NCI-H82 treated with DMSO at 0.1 percent for 48 hours (cell line): ENCODE data around the gene DUSP22.

Experiments used
- DNase-seq: peaks from one replicate; lab custom pipeline; 2025; ENCODE audit not compliant: unreplicated experiment; lab: John Stamatoyannopoulos, UW

Gene DUSP22

GRCh38 chr6:308768-309167 lies 16.5 kb downstream of the DUSP22 start:
- no peak for DNase-seq

GRCh38 chr6:309947-310346 lies 17.7 kb downstream of the DUSP22 start:
- DNase-seq = no peak

GRCh38 chr6:310671-311070 lies 18.4 kb downstream of the DUSP22 start:
- no peak for DNase-seq

GRCh38 chr6:311679-312220 lies 19.5 kb downstream of the DUSP22 start:
- DNase-seq = no peak

GRCh38 chr6:313087-313486 lies 20.8 kb downstream of the DUSP22 start:
- no peak for DNase-seq

GRCh38 chr6:313917-314316 lies 21.6 kb downstream of the DUSP22 start:
- DNase-seq = no peak

- DNase-seq = no peak
These were observed 22.1 kb downstream of the DUSP22 start for GRCh38 chr6:314377-314776.

GRCh38 chr6:315226-315625 lies 22.9 kb downstream of the DUSP22 start:
- no peak for DNase-seq

GRCh38 chr6:315921-316752 lies 23.9 kb downstream of the DUSP22 start:
- no peak for DNase-seq

GRCh38 chr6:316753-317038 lies 24.4 kb downstream of the DUSP22 start:
- DNase-seq = no peak

- no peak for DNase-seq
These were observed 24.8 kb downstream of the DUSP22 start for GRCh38 chr6:317060-317447.

GRCh38 chr6:317448-318144 lies 25.3 kb downstream of the DUSP22 start:
- no peak for DNase-seq

- no peak for DNase-seq
These were observed 26.1 kb downstream of the DUSP22 start for GRCh38 chr6:318243-318890.

GRCh38 chr6:319177-320131 lies 27.2 kb downstream of the DUSP22 start:
- no peak for DNase-seq

GRCh38 chr6:320351-321157 lies 28.3 kb downstream of the DUSP22 start:
- no peak for DNase-seq

GRCh38 chr6:321158-321438 lies 28.8 kb downstream of the DUSP22 start:
- no peak for DNase-seq

GRCh38 chr6:321536-322258 lies 29.4 kb downstream of the DUSP22 start:
- DNase-seq = no peak

- no peak for DNase-seq
These were observed 30.1 kb downstream of the DUSP22 start for GRCh38 chr6:322259-322930.
